ENCODE data around the gene CDH18.

DNA sequence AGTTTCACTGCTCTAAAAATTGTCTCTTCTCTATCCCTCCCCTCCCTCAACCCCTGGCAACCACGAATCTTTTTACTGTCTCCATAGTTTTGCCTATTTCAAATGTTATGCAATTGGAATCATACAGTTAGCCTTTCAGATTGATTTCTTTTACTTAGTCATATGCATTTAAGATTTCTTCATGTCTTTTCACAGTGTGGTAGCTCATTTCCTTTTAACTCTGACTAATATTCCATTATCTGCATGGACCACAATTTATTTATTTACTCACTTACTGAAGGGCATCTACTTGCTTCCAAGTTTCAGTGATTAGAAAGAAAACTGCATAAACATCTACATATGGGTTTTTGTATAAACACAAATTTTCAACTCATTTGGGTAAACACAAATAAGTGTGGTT is 372.3 kb downstream of the CDH18 start:
- TF ChIP-seq, protein P1, sequence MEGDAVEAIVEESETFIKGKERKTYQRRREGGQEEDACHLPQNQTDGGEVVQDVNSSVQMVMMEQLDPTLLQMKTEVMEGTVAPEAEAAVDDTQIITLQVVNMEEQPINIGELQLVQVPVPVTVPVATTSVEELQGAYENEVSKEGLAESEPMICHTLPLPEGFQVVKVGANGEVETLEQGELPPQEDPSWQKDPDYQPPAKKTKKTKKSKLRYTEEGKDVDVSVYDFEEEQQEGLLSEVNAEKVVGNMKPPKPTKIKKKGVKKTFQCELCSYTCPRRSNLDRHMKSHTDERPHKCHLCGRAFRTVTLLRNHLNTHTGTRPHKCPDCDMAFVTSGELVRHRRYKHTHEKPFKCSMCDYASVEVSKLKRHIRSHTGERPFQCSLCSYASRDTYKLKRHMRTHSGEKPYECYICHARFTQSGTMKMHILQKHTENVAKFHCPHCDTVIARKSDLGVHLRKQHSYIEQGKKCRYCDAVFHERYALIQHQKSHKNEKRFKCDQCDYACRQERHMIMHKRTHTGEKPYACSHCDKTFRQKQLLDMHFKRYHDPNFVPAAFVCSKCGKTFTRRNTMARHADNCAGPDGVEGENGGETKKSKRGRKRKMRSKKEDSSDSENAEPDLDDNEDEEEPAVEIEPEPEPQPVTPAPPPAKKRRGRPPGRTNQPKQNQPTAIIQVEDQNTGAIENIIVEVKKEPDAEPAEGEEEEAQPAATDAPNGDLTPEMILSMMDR (IDR thresholded peaks at IDR 0.05 in 2 of 3, conservative IDR thresholded peaks at IDR 0.05 in 1 of 3; ENCODE audit: borderline replicate concordance in 1 of 3, insufficient read depth in 1 of 3, low read depth in 2 of 3, low read length in 2 of 3): no peak
- TF ChIP-seq POLR2A (IDR thresholded peaks at IDR 0.05; ENCODE audit: borderline replicate concordance, extremely low read depth, insufficient read depth, insufficient read length) (no peak), POLR2AphosphoS5 (IDR thresholded peaks at IDR 0.05; ENCODE audit: low read depth, low read length) (no peak), ATF3 (IDR thresholded peaks at IDR 0.05) (no peak), RAD21 (IDR thresholded peaks at IDR 0.05; ENCODE audit: low read depth) (no peak), TCF7L2 (IDR thresholded peaks at IDR 0.05; ENCODE audit: borderline replicate concordance, extremely low read depth, insufficient read depth, insufficient read length) (no peak), EZH2 (IDR thresholded peaks at IDR 0.05) (no peak), SIN3A (IDR thresholded peaks at IDR 0.05; ENCODE audit: low read depth) (no peak), ZNF274 (IDR thresholded peaks at IDR 0.05; ENCODE audit: low read depth, low read length) (no peak), CEBPB (IDR thresholded peaks at IDR 0.05; ENCODE audit: low read depth) (no peak), SP1 (IDR thresholded peaks at IDR 0.05; ENCODE audit: low read depth) (no peak), ELF1 (IDR thresholded peaks at IDR 0.05; ENCODE audit: borderline replicate concordance, low read depth) (no peak), EGR1 (IDR thresholded peaks at IDR 0.05; ENCODE audit: low read depth) (no peak), YY1 (IDR thresholded peaks at IDR 0.05; ENCODE audit: extremely low read depth, insufficient replicate concordance, low read depth, low read length) (no peak)
